GM19468 (cell line): Measurements from ENCODE around the gene IDH2.

ENCODE experiments used
- ATAC-seq: cut with Tn5 transposase; IDR thresholded peaks from one replicate; pipeline ENCODE4 v1.9.1; 2021; ENCODE audit warnings: mild to moderate bottlenecking, moderate library complexity, moderate number of reproducible peaks; ENCODE audit not compliant: unreplicated experiment; ENCODE audit errors: extremely low read depth

Gene IDH2

DNA sequence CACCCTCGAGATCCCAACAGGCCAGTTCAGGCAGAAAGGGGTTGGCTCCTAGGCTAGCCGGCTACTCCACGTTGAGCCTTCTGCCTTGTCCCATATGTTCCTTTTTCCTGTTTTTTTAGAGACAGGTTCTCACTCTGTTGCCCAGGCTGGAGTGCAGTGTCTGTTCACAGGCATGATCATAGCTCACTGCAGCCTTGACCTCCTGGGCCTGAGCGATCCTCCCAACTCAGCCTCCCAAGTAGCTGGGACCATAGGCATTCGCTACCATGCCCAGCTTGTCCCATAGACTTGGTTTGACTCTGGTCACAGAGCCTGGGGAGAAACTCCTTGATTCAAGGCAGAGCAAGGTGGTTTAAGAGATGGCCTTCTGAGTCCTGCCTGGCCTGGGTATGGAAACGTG, 68.8 kb downstream of the IDH2 start:
- ATAC-seq = no peak
